ENCODE results near the gene PKDREJ. TPM values are rescaled to one million over a fixed set of nuclear protein-coding genes. Genes with fewer than 3 reads are reported as not detected.

Gene PKDREJ
- total RNA-seq = under 0.01 TPM in 2 replicates

GRCh38 chr22:46263216-46263590, at the start of gene PKDREJ:
Gene PKDREJ, minus strand, starts transcription at chr22:46263343. Its CDS starts 21 bp downstream, at chr22:46263322.

DNA sequence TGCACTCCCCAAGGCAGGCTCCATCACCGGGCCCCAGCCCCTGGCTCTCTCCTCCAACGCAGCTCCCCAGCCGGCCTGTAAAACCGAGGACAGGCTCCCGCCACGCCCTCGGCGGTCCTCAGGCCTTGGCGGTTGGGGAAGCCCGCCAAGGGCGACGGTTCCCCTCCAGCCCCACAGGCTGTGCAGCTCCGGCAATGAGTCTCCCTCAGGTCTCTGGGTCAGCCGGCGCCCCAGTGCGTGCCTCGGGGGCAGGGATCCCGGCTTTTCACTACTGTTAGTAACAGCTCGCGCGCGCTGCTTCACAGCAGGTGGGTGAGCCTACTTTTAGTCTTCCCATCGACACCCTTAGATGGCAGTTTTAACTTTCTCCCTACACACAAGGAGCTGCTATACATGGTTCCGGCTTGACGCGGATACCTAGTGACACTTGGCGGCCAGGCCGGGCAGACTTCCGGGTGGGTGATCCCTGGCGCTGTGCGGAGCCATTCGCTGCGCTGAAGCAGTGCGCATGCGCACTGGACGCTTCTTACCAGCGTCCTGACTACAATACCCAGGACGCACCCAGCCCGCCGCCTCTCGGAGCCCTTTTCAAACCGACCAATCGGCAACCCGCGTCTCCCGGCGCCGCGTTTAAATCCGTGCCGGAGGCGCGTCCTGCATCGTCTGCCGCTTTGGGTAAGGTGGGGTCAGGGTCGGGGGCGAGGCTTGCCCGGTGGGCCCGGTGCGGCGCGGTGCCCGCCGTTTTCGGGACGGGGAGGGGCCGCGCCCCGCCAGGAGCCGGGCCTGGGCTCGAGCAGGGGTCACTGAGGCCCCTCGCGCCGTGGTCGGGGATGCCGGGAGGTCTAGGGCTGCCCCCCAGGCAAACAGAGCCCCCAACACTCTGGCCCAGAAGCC, 33.4 kb upstream of the PKDREJ start, which contains the start of gene GTSE1:
TSS of gene GTSE1 (plus strand) at position 614 of the 894 bp plus-strand sequence. CDS start 531 bp downstream, outside the sequence.

DNA sequence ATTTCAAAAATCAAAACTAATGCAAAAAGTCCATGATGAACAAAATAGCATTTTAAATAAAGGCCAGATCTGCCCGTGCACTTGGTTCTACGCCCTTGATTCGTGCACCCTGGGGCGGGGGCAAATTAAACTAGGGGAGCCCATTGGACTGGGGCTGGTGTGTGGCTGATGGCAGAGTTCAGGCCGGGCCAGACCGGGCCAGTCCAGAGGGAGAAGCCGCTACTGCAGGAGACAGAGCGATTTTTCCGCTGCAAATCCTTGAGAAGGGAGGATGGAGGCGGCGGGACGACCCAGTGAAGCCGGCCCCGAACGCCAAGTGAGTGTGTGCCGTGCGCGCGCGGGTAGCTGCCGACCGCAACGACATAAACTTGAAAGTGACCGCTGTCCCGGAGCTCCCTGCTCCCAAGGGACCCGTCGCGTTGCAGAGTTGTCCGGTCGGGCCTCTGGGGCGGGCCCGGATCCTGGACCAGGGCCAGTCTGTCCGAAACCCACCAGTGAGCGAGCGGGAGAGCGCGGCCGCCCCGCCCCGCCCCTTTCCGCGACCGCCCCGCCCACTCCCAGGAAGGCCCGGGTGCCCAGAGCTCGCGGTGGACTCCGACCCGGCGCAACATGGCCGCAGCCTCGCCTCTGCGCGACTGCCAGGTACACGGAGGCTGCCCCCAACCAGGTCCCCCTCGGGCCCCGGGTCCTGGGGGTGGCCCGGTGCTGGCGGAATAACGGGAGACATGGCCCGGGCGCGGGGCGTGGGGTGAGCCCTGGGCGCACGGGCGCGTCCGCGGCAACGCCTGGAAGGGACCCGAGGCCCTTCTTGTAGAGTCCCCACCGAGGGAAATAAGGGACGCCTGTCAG, 4.5 kb upstream of the PKDREJ start, which contains the start of gene TTC38:
TSS of gene TTC38 (plus strand) at position 578 of the 849 bp plus-strand sequence. CDS start at position 610, 32 bp downstream.

DNA sequence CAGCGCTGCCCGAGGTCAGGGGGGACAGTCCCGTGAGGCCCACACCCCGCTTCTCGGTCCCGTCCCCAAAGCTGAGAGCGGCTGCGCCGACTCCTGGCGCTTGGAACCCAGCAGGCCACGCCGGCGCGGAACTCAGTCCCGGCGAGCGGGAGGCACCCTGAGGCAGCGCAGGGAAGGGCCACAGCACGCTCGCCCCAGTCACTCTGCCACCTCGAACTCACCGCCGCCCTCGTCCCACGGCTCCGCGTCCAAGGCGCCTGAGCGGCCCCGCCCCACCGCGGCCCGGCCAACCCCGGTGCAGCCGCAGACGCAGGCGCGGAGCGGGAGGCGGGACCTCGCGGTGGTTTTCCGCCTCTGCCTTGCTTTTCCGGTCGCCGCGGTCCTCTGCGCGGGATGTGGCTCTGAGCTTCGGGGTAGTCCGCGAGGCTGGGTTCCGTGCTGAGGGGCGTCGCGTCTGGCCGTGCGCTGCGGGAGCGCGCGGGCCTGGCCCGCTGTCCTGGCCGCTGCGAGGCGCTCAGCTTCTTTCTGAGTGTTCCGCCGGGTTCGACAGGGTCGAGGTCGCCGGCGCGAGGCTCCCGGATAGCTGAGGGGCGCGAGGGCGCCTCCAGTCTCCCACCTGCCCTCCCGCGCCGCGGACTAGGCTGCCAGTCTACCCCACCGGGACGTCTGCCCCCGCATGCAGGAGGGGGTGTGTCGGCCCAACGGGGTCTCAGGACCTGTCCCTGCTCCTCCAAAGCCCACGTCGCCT, 12.9 kb downstream of the PKDREJ start, which contains the start of gene CDPF1:
TSS of gene CDPF1 (minus strand) at position 259 of the 748 bp plus-strand sequence. CDS start 2,009 bp downstream, outside the sequence.

Other genes starting within 250 kb of the PKDREJ start
- gene PPARA, start 112.8 kb downstream of the PKDREJ start, total RNA-seq = 10.8 and 15.5 TPM in 2 replicates
- 9.7 and 10.4 TPM in 2 replicates for gene CDPF1, start 13.1 kb downstream of the PKDREJ start, total RNA-seq
- gene TTC38, start 4.7 kb upstream of the PKDREJ start, total RNA-seq = 20.3 and 21.1 TPM in 2 replicates
- 0.57 and 0.65 TPM in 2 replicates for gene GTSE1, start 33.5 kb upstream of the PKDREJ start, total RNA-seq
- gene TRMU, start 72.4 kb upstream of the PKDREJ start, total RNA-seq = 26.5 and 30.6 TPM in 2 replicates